PC-9 (cell line): Measurements from ENCODE around the gene SLC7A11. TPM values are rescaled to one million over a fixed set of nuclear protein-coding genes. Genes with fewer than 3 reads are reported as not detected.

Experiments
- BruUV-seq: library from RNA; stranded (reverse); fragments of 400-500 nt; replicated peaks from 2 replicates; lab custom pipeline; 2021; lab: Mats Ljungman, UMichigan
- CTCF ChIA-PET: fragments of 300-600 bp; sonication (Branson Sonifier 250); formaldehyde crosslinking; loops from one replicate; lab custom pipeline; 2022; ENCODE audit warnings: antibody characterized with exemption; lab: Charles Lee
- POLR2A ChIA-PET: fragments of 300-600 bp; sonication (Branson Sonifier 250); formaldehyde crosslinking; loops from one replicate; lab custom pipeline; 2022; ENCODE audit warnings: antibody characterized with exemption; ENCODE audit not compliant: unreplicated experiment; lab: Charles Lee
- DNase-seq, 2 experiments: peaks; one replicate each; pipeline versions ENCODE4 v3.0.0 to v3.0.0-alpha.2; 2015 to 2022; ENCODE audit warnings: mixed read lengths in 1 of 2
- H2AFZ ChIP-seq: fragments of 200-600 bp; sonication (generic); 2 replicates; pipeline ENCODE4 v1.8.1; 2017; ENCODE audit warnings: antibody characterized with exemption
- H3F3A ChIP-seq: fragments of 200-600 bp; sonication (generic); 2 replicates; pipeline ENCODE4 v1.8.1; 2017; ENCODE audit warnings: antibody characterized with exemption, mild to moderate bottlenecking, low read depth; ENCODE audit not compliant: insufficient read depth
- H3K27ac ChIP-seq: fragments of 200-600 bp; sonication (generic); 2 replicates; pipeline ENCODE4 v1.6.1; 2016; ENCODE audit warnings: mixed run types
- H3K27me3 ChIP-seq: fragments of 200-600 bp; sonication (generic); 2 replicates; pipeline ENCODE4 v1.6.1; 2016; ENCODE audit warnings: low read depth, mixed run types; ENCODE audit not compliant: insufficient read depth
- H3K36me3 ChIP-seq: fragments of 200-600 bp; sonication (generic); 2 replicates; pipeline ENCODE4 v1.6.1; 2016; ENCODE audit warnings: low read depth, mixed run types
- H3K4me1 ChIP-seq: fragments of 200-600 bp; sonication (generic); replicated peaks from 2 replicates; pipeline ENCODE4 v1.6.1; 2016; ENCODE audit warnings: mixed run types; ENCODE audit not compliant: insufficient read depth
- H3K4me2 ChIP-seq: fragments of 200-600 bp; sonication (generic); 2 replicates; pipeline ENCODE4 v1.6.1; 2017; ENCODE audit warnings: mixed run types
- H3K4me3 ChIP-seq: fragments of 200-600 bp; sonication (generic); 2 replicates; pipeline ENCODE4 v1.6.1; 2016; ENCODE audit warnings: mixed run types
- H3K79me2 ChIP-seq: fragments of 200-600 bp; sonication (generic); 2 replicates; pipeline ENCODE4 v1.6.1; 2017; ENCODE audit warnings: low read depth, mixed run types
- H3K9me2 ChIP-seq: fragments of 200-600 bp; sonication (generic); 2 replicates; pipeline ENCODE4 v1.8.1; 2017; ENCODE audit warnings: mild to moderate bottlenecking; ENCODE audit not compliant: insufficient read depth
- H3K9me3 ChIP-seq: fragments of 200-600 bp; sonication (generic); 2 replicates; pipeline ENCODE4 v1.8.1; 2016; ENCODE audit warnings: low read depth; ENCODE audit not compliant: insufficient read depth
- H4K20me1 ChIP-seq: fragments of 200-600 bp; sonication (generic); 2 replicates; pipeline ENCODE4 v1.8.1; 2017; ENCODE audit not compliant: insufficient read depth
- EZH2 ChIP-seq: fragments of 200-600 bp; sonication (generic); IDR thresholded peaks from 2 replicates; pipeline ENCODE4 v1.8.0; 2017; ENCODE audit warnings: antibody characterized with exemption, low read depth
- intact Hi-C: fragments of 100-400 bp; cut with micrococcal nuclease; formaldehyde crosslinking; loops from one replicate; pipeline ENCODE4 v1.10.0; 2022; ENCODE audit not compliant: unreplicated experiment
- total RNA-seq: library from RNA; stranded (reverse); gene quantifications from 2 replicates; pipeline ENCODE4 v1.2.3, GENCODE V29; 2021
- TF ChIP-seq, protein P1 (sequence below): fragments of 200-600 bp; sonication (generic); conservative IDR thresholded peaks from 2 replicates; pipeline ENCODE4 v1.6.1; 2017; ENCODE audit warnings: mixed run types, antibody characterized with exemption, mild to moderate bottlenecking, moderate library complexity

SLC7A11 gene
- total RNA-seq, 1 experiment from 2014 or later: 187 TPM

DNA sequence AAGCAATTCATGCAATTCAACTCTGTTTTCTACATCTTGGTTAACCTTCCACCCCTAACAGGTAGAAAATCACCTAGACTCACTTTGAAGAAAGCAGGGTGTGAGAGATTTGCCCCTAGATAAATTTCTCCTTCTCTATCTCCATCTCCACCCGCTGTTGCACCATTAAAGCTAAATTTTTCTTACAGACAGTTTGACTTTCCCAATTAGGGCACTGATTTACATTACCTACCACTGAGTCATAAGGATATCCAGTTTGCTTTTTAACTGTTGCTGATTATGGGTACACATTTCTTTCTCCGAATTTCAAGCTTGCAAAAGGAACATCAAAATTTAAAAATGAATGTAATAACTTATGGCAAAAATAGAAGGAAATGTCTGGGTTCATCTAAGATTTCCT lies 13.0 kb downstream of the SLC7A11 start:
- no peak overlapping the region for H3K4me2 ChIP-seq
- ChIA-PET CTCF (no interaction called here), POLR2A (interaction anchor here (0.6 kb wide), 1 partner anchor 12 kb away, joined by 8 read pairs; no protein-coding TSS in a partner anchor)
- H3K27ac ChIP-seq: peak overlapping the region; percentile 49; the same call in 1 of the 2 replicates
- peaks cover 16% of the 10 kb centered on the region for H3K4me1 ChIP-seq
- H2AFZ ChIP-seq: no peak overlapping the region
- intact Hi-C loops: no loop called here
- peaks cover 86% of the 10 kb centered on the region for H3K79me2 ChIP-seq
- peaks cover 65% of the 10 kb centered on the region for H3K36me3 ChIP-seq
- no peaks in the 10 kb centered on the region for H3K27me3 ChIP-seq
- no peaks in the 10 kb centered on the region for H3K9me3 ChIP-seq
- no peaks in the 10 kb centered on the region for H4K20me1 ChIP-seq
- DNase-seq: no peak
- H3F3A ChIP-seq: no peaks in the 10 kb centered on the region; the same call in 1 of the 2 replicates
- H3K9me2 ChIP-seq: 0 out of 2 replicates have a peak, but pooled peaks cover 4% of the 10 kb centered on the region
- TSS peak; percentile 0 for BruUV-seq
- TF ChIP-seq, protein P1, sequence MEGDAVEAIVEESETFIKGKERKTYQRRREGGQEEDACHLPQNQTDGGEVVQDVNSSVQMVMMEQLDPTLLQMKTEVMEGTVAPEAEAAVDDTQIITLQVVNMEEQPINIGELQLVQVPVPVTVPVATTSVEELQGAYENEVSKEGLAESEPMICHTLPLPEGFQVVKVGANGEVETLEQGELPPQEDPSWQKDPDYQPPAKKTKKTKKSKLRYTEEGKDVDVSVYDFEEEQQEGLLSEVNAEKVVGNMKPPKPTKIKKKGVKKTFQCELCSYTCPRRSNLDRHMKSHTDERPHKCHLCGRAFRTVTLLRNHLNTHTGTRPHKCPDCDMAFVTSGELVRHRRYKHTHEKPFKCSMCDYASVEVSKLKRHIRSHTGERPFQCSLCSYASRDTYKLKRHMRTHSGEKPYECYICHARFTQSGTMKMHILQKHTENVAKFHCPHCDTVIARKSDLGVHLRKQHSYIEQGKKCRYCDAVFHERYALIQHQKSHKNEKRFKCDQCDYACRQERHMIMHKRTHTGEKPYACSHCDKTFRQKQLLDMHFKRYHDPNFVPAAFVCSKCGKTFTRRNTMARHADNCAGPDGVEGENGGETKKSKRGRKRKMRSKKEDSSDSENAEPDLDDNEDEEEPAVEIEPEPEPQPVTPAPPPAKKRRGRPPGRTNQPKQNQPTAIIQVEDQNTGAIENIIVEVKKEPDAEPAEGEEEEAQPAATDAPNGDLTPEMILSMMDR: no peak
- no peak for TF ChIP-seq EZH2
- no peak overlapping the region for H3K4me3 ChIP-seq

DNA sequence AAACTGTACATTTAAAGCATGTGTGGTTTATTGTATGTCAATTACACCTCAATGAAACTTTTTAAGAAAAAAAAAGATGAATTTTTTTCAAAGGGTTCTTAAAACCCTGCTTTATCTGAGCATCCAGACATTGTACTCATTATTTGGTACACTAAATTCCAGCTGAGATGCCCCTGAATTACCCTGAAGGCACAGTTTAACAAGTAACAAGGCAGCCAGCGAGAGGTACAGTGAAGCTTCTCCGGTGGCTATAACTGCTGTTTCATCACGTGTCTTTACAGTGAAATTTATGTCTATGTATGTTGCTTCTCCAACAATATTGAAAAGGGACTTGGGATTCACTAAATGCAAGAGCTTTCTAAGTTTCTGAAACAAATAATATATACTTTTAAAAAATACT lies 15.8 kb downstream of the SLC7A11 start:
- TF ChIP-seq, protein P1: no peak
- TF ChIP-seq EZH2: no peak
- POLR2A ChIA-PET: no interaction called here
- Histone ChIP-seq H3K27ac (peak overlapping the region; percentile 33; the same call in 1 of the 2 replicates), H3K4me2 (no peak overlapping the region), H3K36me3 (peaks cover 65% of the 10 kb centered on the region), H3K4me3 (no peak overlapping the region), H3K79me2 (peaks cover 84% of the 10 kb centered on the region), H3K4me1 (peaks cover 1% of the 10 kb centered on the region), H3K9me2 (no peaks in the 10 kb centered on the region), H3K9me3 (no peaks in the 10 kb centered on the region), H3F3A (no peaks in the 10 kb centered on the region; the same call in 1 of the 2 replicates), H2AFZ (no peak overlapping the region), H3K27me3 (no peaks in the 10 kb centered on the region), H4K20me1 (peaks cover 4% of the 10 kb centered on the region; the same call in 1 of the 2 replicates)
- intact Hi-C loops: no loop called here
- CTCF ChIA-PET: no interaction called here
- no peak for DNase-seq
- no TSS peak for BruUV-seq

DNA sequence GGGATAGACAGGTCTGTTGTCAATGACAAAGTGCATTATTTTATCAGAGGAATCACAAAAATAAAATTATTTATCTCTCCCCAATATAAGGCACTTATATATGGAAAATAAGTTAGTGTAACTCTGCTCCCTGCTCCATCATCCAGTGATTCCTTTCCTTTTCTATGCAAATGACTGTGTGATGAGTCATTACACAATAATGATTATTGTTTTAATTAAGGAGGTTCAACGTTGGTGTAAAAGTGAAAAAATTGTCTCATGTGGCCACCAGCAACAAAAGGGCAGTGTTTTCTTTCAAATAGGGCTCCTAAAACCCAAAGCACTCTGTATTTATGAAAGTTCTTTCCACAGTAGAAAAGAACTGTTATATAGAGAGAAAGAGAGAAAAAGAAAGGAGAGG lies 16.7 kb downstream of the SLC7A11 start:
- CTCF ChIA-PET: no interaction called here
- Histone ChIP-seq H3K79me2 (peaks cover 81% of the 10 kb centered on the region), H3K4me1 (no peaks in the 10 kb centered on the region; the same call in 1 of the 2 replicates), H3K9me3 (no peaks in the 10 kb centered on the region), H3K36me3 (peaks cover 65% of the 10 kb centered on the region), H3K27me3 (no peaks in the 10 kb centered on the region), H3F3A (no peaks in the 10 kb centered on the region; the same call in 1 of the 2 replicates), H2AFZ (no peak overlapping the region), H3K27ac (0 out of 2 replicates have a peak overlapping the region, but pooled peaks have one; percentile 26), H3K4me2 (no peak overlapping the region), H3K4me3 (no peak overlapping the region), H3K9me2 (no peaks in the 10 kb centered on the region), H4K20me1 (peaks cover 4% of the 10 kb centered on the region; the same call in 1 of the 2 replicates)
- intact Hi-C loops: no loop called here
- TF ChIP-seq, protein P1: no peak
- no peak for TF ChIP-seq EZH2
- BruUV-seq: no TSS peak
- POLR2A ChIA-PET: no interaction called here
- no peak for DNase-seq
